Cardiac muscle cell (in vitro differentiated cells and primary cell): ENCODE data around the gene ANAPC13. TPM values are rescaled to one million over a fixed set of nuclear protein-coding genes. Genes with fewer than 3 reads are reported as not detected.

Experiments
- DNase-seq, 2 donors: peaks; one replicate each; pipeline versions ENCODE4 v3.0.0 to v3.0.0-alpha.2; 2010 to 2017; ENCODE audit warnings: low read depth in 1 of 2, low spot score in 1 of 2
- H3K27ac ChIP-seq: fragments of 200-600 bp; sonication (generic); 2 replicates; pipeline ENCODE4 v1.5.1; 2016
- H3K27me3 ChIP-seq: fragments of 200-600 bp; sonication (generic); 2 replicates; pipeline ENCODE4 v1.6.0; 2016; ENCODE audit warnings: control low read depth
- H3K36me3 ChIP-seq: fragments of 200-600 bp; sonication (generic); 2 replicates; pipeline ENCODE4 v1.5.1; 2016; ENCODE audit warnings: control low read depth
- H3K4me1 ChIP-seq: fragments of 200-600 bp; sonication (generic); 2 replicates; pipeline ENCODE4 v1.8.1; 2017; ENCODE audit warnings: low read depth, mild to moderate bottlenecking, mixed run types
- H3K4me3 ChIP-seq: fragments of 200-600 bp; sonication (generic); 2 replicates; pipeline ENCODE4 v1.5.1; 2016; ENCODE audit warnings: mild to moderate bottlenecking
- H3K9me3 ChIP-seq: fragments of 200-600 bp; sonication (generic); 2 replicates; pipeline ENCODE4 v1.5.1; 2017; ENCODE audit warnings: low read depth, mild to moderate bottlenecking, control low read depth
- CTCF ChIP-seq: IDR thresholded peaks from 2 replicates; pipeline ENCODE4 v1.5.1; 2012; ENCODE audit warnings: low read depth, mild to moderate bottlenecking, low read length
- polyA plus RNA-seq: library from polyadenylated mRNA; unstranded; fragments of >200 nt; fragmentation: Nextera tagmentation; extraction: Ambion mirVana; gene quantifications from 2 replicates; pipeline ENCODE4 v1.2.1, GENCODE V29; 2016
- total RNA-seq: library from RNA; depleted of rRNA; stranded (reverse); fragments of >200 nt; gene quantifications from 2 replicates; pipeline ENCODE4 v1.2.3, GENCODE V29; 2016

Gene ANAPC13
- total and polyA plus RNA-seq, 2 experiments from 2014 or later: 44.9 to 157 TPM

- Histone ChIP-seq H3K9me3 (no peaks in the 10 kb centered on the region), H3K27me3 (no peaks in the 10 kb centered on the region), H3K4me1 (no peaks in the 10 kb centered on the region), H3K27ac (no peak overlapping the region), H3K36me3 (no peaks in the 10 kb centered on the region), H3K4me3 (no peak overlapping the region)
- DNase-seq: peak in 1 of 2 donors; percentile 48
- TF ChIP-seq CTCF: no peak
Observed at GRCh38 chr3:134441821-134442220, 44.0 kb downstream of the ANAPC13 start.

- no peaks in the 10 kb centered on the region for H3K4me1 ChIP-seq
- H3K36me3 ChIP-seq: no peaks in the 10 kb centered on the region
Observed at GRCh38 chr3:134441321-134441720, 44.5 kb downstream of the ANAPC13 start.

GRCh38 chr3:134437211-134437752, 48.5 kb downstream of the ANAPC13 start:
- no peak for TF ChIP-seq CTCF
- Histone ChIP-seq H3K27ac (no peak overlapping the region), H3K9me3 (no peaks in the 10 kb centered on the region), H3K4me3 (no peak overlapping the region), H3K27me3 (no peaks in the 10 kb centered on the region), H3K4me1 (peaks cover 3% of the 10 kb centered on the region), H3K36me3 (no peaks in the 10 kb centered on the region)
- no peak for DNase-seq

More at GRCh38 chr3:134441321-134441720, 44.5 kb downstream of the ANAPC13 start:
- no peak for DNase-seq
- no peak for TF ChIP-seq CTCF
- Histone ChIP-seq H3K27me3 (no peaks in the 10 kb centered on the region), H3K4me3 (no peak overlapping the region), H3K9me3 (no peaks in the 10 kb centered on the region), H3K27ac (no peak overlapping the region)

- no peaks in the 10 kb centered on the region for H3K9me3 ChIP-seq
Observed at GRCh38 chr3:134432236-134432635, 53.5 kb downstream of the ANAPC13 start.

GRCh38 chr3:134430950-134431445, 54.8 kb downstream of the ANAPC13 start:
- Histone ChIP-seq H3K27ac (no peak overlapping the region), H3K27me3 (no peaks in the 10 kb centered on the region), H3K36me3 (no peaks in the 10 kb centered on the region), H3K4me3 (no peak overlapping the region), H3K9me3 (no peaks in the 10 kb centered on the region), H3K4me1 (peaks cover 3% of the 10 kb centered on the region)
- TF ChIP-seq CTCF: no peak
- DNase-seq: no peak

More at GRCh38 chr3:134432236-134432635, 53.5 kb downstream of the ANAPC13 start:
- TF ChIP-seq CTCF: no peak
- Histone ChIP-seq H3K4me1 (peaks cover 3% of the 10 kb centered on the region), H3K27ac (no peak overlapping the region), H3K4me3 (no peak overlapping the region), H3K27me3 (no peaks in the 10 kb centered on the region), H3K36me3 (no peaks in the 10 kb centered on the region)
- DNase-seq: peak in 1 of 2 donors; percentile 23

GRCh38 chr3:134430174-134430573, 55.6 kb downstream of the ANAPC13 start:
- peaks cover 3% of the 10 kb centered on the region for H3K4me1 ChIP-seq
- no peaks in the 10 kb centered on the region for H3K9me3 ChIP-seq
- H3K36me3 ChIP-seq: no peaks in the 10 kb centered on the region
- DNase-seq: no peak
- H3K27ac ChIP-seq: no peak overlapping the region
- no peak overlapping the region for H3K4me3 ChIP-seq
- H3K27me3 ChIP-seq: no peaks in the 10 kb centered on the region
- no peak for TF ChIP-seq CTCF
